Left colon (tissue), 2 donors: ENCODE data around the gene RAPGEF4. TPM values are rescaled to one million over a fixed set of nuclear protein-coding genes. Genes with fewer than 3 reads are reported as not detected.

Experiments used
- ATAC-seq: fragments of 200-7000 bp; cut with Tn5 transposase; one replicate; pipeline ENCODE4 v1.9.1; 2020; ENCODE audit warnings: mild to moderate bottlenecking, moderate library complexity
- DNase-seq, 2 donors: peaks; one replicate each; pipeline ENCODE4 v3.0.0-alpha.2; 2020
- intact Hi-C, 2 donors: fragments of 100-400 bp; cut with DNase I in 1 of 2; cut with micrococcal nuclease in 1 of 2; formaldehyde crosslinking; loops; one replicate each; pipeline versions ENCODE4 v1.11.2 to v1.14.0; 2022; cut with DNase I, micrococcal nuclease
- total RNA-seq, 2 donors: library from RNA; stranded (reverse); fragmentation: NEBNext Ultra II Directional; extraction: Animal tissue kit (Norgen Biotek cat#: 25700); gene quantifications; one replicate each; pipeline ENCODE4 v1.2.1, GENCODE V29; 2021
- donor health status: DM: no; HTN: no; CAD: no.
- donor health status: DM: yes; HTN: yes; CAD: no.

Gene RAPGEF4
- total RNA-seq, 2 donors from 2014 or later, result 1.2 to 2.3 TPM

- intact Hi-C loops, result no loop called here
- ATAC-seq, result no peak
- DNase-seq, result peak in 1 of 2 donors; percentile 27
These were observed 259.9 kb downstream of the RAPGEF4 start for GRCh38 chr2:172995323-172996244.

DNA sequence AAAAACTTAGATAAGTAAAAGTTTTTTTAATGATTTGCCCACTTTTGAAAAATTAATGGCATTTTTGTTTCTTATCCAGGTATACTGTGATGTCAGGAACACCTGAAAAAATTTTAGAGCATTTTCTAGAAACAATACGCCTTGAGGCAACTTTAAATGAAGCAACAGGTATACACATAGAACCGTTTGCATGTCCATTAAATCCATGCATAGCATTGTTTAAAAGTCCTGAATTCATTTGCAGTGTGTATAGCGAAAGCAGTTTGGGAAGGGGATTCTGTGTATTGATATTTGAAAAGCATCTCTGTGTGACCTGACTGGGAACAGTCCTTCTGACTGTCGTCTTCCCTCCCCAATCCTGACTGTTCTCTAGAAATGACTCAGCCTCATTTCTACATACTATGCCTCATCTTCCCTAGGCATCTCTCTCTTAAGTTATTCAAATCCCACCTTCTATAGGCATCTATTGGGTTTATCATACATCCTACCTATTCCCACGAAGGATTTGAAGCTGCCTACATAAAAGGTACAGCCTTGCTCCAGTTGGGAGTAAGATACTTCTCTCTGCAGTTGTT lies 260.8 kb downstream of the RAPGEF4 start:
- DNase-seq, result no peak
- no peak for ATAC-seq

GRCh38 chr2:172997031-172997430 lies 261.4 kb downstream of the RAPGEF4 start:
- ATAC-seq, result no peak
- no peak for DNase-seq
- intact Hi-C loops, result no loop called here

More for the DNA sequence above, 260.8 kb downstream of the RAPGEF4 start:
- intact Hi-C loops, result no loop called here

GRCh38 chr2:172998547-172999272 lies 263.1 kb downstream of the RAPGEF4 start:
- intact Hi-C loops, result no loop called here
- DNase-seq, result no peak
- no peak for ATAC-seq

GRCh38 chr2:172999641-173000386 lies 264.2 kb downstream of the RAPGEF4 start:
- intact Hi-C loops, result no loop called here
- DNase-seq (no peak), ATAC-seq (no peak)

DNA sequence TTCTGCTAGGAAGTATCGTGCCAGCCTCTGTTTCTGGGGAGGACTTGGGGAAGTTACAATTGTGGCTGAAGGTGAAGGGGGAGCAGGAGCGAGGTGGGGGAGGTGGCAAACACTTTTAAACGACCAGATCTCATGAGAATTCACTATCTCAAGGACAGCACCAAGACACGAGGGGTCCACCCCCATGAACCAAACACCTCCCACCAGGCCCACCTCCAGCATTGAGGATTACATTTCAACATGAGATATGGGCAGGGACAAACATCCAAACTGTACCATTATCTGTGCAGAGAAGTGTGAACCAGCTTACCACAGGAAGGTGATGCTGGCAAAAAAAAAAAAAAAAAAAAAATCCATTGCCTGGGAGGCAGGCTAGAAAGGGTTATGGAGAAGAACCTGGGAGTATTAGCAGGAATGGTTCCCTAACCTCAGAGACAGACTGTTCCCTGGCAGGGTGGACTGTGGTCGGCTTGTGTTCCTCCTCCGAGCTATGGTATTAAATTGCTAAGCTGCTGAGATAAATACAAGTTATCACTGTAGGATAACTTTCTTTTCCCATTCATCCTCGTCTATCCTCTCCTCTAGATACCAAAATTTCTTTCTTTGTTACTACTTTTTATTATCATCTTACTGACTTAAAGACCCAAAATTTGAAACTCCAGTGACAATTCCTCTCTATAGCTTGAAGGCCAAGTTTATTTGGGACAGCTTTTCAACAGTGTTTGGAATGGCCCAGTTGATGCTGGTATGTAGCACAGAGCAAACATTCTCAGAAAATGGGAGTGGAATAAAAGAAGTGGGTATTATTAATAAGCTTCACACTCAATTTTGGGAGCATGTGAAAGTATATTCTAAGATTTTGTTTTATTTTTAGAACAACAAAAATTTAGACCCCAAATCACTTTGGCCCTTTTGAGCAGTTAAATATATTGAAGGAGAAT lies 266.3 kb downstream of the RAPGEF4 start:
- no peak for DNase-seq
- intact Hi-C loops, result no loop called here
- ATAC-seq, result no peak

DNA sequence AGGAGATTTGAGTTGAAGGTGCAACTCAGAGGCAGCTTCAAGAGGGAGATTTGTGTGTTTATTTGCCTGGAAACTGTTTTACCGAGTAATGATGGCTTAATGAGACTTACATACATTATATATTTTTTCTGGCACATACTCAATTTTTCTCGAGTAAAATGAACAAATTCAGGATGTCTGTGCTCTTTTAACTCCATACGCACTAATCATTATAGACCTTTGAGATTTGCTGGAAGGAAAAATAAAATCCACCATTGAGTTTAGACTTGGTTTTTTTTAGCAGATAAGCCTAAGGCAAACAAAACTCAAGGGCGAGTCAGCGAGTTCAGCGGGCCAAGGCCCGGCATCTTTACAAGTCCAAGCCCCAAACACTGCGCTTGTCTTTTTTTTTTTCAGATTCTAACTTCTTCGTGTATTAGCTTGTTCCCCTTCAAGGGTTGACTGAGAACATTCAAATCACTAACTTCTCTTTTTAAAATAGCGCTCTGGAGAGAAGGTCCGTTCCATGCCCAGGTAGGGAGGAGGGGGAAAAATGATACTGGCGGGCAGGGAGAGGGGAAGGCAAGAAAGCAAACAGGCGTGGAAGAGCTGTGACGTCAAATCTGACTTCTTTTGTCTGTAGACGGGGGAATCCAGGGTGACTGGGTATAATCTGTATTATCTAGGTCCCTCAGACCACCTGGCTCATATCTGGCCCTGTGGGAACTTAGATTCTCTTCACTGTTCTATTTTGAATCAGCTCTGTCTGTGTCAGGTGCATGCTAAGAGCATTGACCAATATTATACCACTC lies 267.3 kb downstream of the RAPGEF4 start:
- ATAC-seq (no peak), DNase-seq (no peak)
- intact Hi-C loops, result no loop called here

DNA sequence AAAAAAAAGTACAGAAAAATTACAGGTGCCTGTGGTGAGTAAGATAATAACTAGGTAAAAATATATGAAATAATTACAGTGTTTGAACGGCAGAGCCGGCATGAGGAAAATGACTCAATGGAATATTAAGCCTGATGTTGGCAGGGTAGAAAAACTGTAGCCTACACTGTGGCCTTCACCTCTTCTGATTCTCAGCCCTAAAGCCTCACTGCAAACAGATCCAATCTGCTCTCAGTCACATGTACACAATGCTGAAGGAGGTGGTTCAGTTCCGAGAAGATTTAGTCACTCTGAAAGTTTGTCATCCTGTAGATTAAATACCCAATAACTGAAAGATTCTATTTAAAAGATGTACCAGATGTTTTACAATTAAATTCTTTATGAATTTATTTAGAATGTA lies 273.1 kb downstream of the RAPGEF4 start:
- no peak for DNase-seq
- intact Hi-C loops, result no loop called here
- no peak for ATAC-seq

- intact Hi-C loops, result no loop called here
These were observed 274.6 kb downstream of the RAPGEF4 start for GRCh38 chr2:173010233-173010632.

DNA sequence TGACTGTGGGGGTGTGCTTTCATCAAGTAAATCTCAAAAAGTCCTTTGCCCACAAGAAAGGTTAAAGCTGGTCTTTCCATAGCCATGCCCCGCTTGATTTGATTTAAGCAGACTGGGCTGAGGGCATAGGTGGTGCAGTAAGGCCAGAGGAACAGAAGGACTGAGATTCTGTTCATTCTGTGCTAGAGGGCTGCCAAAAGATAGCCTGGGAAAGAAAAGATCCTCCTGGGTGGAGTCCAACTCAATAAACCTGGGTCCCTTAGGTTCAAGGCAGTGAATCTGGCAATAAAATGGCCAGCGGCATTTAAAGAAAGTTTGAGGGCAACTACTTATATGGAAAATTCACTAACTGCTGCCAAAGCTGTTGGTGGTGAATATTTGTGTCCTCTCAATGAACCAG lies 280.8 kb downstream of the RAPGEF4 start:
- ATAC-seq, result peak; percentile 31
- no peak for DNase-seq
- intact Hi-C loops, result no loop called here

More at GRCh38 chr2:173010233-173010632, 274.6 kb downstream of the RAPGEF4 start:
- DNase-seq (no peak), ATAC-seq (no peak)

DNA sequence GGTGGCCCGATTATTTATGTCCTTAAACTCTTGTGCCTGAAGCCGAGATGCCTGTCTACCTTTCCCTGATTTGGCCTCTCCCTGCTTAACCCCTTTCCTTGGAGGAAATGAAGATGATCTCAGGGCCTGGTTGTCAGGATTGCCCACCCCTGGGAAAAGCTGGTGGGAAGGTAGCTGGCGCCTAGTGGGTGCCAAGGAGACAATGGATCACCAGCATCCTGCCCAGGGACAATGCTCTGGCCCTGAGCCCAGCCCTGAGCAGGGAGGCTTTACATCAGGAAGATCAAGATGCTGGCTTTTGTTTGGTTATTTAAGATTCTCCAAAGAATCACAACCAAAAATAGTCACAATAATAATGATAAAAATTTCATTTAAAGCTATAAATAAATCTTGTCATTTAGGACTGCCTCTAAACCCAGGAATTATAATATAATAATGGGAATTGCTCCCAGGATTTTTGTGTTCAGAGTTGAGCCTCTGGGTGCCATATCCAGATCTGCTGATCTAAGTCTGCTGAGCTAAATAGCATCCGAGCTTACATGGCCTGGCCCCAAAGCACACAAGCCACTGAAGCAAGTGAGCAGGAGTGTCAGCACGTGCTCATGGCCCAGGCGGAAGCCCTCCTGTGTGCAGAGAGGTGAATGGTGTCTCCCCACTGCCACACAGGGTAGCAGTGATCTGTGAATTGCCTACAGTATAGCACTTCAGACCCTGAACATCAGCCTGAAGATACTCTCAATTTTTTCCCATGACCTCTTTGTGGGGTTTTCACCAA lies 282.2 kb downstream of the RAPGEF4 start:
- DNase-seq (no peak), ATAC-seq (no peak)
- intact Hi-C loops, result no loop called here

GRCh38 chr2:173019755-173020154 lies 284.1 kb downstream of the RAPGEF4 start:
- intact Hi-C loops, result no loop called here
- no peak for DNase-seq
- ATAC-seq, result no peak

DNA sequence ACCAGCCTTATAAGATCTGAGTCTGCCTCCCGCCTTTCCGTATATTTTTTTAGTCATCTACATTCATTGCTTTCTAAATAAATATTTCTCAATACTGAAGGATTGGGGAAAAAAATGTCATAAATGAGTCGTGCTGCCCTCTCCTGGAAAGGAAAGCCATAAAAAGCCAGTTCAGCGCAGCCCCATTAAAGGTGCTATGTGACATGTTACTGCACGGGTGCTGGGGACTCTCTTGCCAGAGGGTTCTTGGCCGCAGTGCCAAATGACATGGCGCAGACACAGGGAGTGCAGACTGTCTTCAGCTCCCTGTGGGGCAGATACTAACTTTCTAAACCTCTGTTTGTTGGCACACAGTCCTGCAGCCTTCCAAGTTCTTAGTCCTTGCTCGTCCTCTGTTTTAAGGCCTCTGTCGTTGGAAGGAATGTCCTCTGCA lies 286.3 kb downstream of the RAPGEF4 start:
- DNase-seq, result no peak
- intact Hi-C loops, result no loop called here
- ATAC-seq, result peak; percentile 34

DNA sequence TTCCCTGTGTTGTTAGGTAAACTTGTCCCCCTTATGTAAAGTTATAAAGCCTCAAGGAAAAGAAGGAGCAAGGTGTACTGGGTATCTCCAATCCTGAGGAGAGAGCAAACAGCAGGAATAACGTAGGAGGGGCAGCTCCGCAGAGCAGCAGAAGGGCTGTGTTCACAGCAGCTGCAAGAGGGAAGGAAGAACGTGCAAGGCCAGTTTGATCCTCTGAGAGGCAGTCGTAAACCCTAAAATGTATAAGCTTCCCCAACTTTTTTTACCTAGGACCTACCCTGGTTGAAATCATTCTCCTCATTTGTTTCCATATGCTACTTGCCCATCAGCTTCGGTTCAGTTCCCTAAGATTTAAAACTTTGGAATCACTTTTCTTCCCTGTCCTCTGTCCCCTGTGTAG lies 288.1 kb downstream of the RAPGEF4 start:
- intact Hi-C loops, result no loop called here
- ATAC-seq, result no peak
- no peak for DNase-seq

DNA sequence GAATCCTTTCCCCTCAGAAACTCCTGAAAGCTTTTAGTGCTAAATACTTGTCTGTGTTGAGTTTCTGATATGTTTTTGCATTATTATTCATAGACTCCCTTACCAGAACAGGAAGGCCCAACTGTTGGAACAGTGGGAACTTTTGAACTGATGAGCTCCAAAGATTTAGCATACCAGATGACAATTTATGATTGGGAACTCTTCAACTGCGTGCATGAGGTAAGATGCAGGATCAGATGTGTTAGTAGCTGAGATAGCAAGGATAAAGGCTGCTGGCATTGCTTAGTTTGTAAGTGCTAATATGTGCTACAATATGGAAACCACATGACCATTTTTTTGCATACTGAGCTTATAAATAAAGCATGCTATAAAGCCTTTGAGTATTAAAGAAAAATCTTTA lies 290.8 kb downstream of the RAPGEF4 start:
- ATAC-seq (no peak), DNase-seq (no peak)
- intact Hi-C loops, result loop anchor here (5.0 kb wide), 1 partner anchor 186 kb away; no protein-coding TSS in a partner anchor
